Small intestine (tissue), 7 donors: ENCODE measurements around the gene DPEP2NB. TPM values are rescaled to one million over a fixed set of nuclear protein-coding genes. Genes with fewer than 3 reads are reported as not detected.
"Not testable (repeated sequence)": the region's sequence is repeated elsewhere in the genome, so short reads cannot be mapped to it uniquely, and the experiment has no call there.

ENCODE experiments used
- DNase-seq, 2 donors: peaks; one replicate each; pipeline versions ENCODE4 v3.0.0 to v3.0.0-alpha.2; 2013
- FAIRE-seq: peaks from 2 replicates; lab custom pipeline; 2012; peaks lifted over from hg19 to GRCh38; lab: Jason Lieb, UNC
- H3K27ac ChIP-seq, 3 donors: one replicate each; pipeline ENCODE4 v1.5.1; 2013; ENCODE audit warnings: low read length in 2 of 3, mild to moderate bottlenecking in 2 of 3, control low read depth in 1 of 3, inconsistent platforms in 1 of 3, low read depth in 1 of 3, moderate library complexity in 1 of 3
- H3K27me3 ChIP-seq, 3 donors: one replicate each; pipeline ENCODE4 v1.6.1; 2013; ENCODE audit warnings: low read length in 3 of 3, inconsistent platforms in 1 of 3; ENCODE audit not compliant: control insufficient read depth in 3 of 3, insufficient read depth in 3 of 3
- H3K36me3 ChIP-seq, 3 donors: one replicate each; pipeline ENCODE4 v1.6.1; 2013; ENCODE audit warnings: low read length in 3 of 3, inconsistent platforms in 1 of 3, low read depth in 1 of 3, mild to moderate bottlenecking in 1 of 3, moderate library complexity in 1 of 3; ENCODE audit not compliant: control insufficient read depth in 3 of 3, insufficient read depth in 2 of 3
- H3K4me1 ChIP-seq, 3 donors: one replicate each; pipeline ENCODE4 v1.6.1; 2013; ENCODE audit warnings: low read length in 2 of 3, inconsistent platforms in 1 of 3, low read depth in 1 of 3, mild to moderate bottlenecking in 1 of 3, moderate library complexity in 1 of 3; ENCODE audit not compliant: control insufficient read depth in 3 of 3, insufficient read depth in 2 of 3
- H3K4me3 ChIP-seq, 3 donors: one replicate each; pipeline ENCODE4 v1.5.1; 2013; ENCODE audit warnings: low read length in 3 of 3, control low read depth in 1 of 3, inconsistent platforms in 1 of 3, low read depth in 1 of 3, mild to moderate bottlenecking in 1 of 3, moderate library complexity in 1 of 3
- H3K9me3 ChIP-seq, 2 donors: one replicate each; pipeline ENCODE4 v1.6.1; 2013; ENCODE audit warnings: low read depth in 1 of 2, low read length in 1 of 2; ENCODE audit not compliant: control insufficient read depth in 2 of 2, insufficient read depth in 1 of 2
- WGBS, 3 donors: extraction: QIAGEN DNeasy Blood & Tissue Kit; methylation state at CpG; one replicate each; pipeline ENCODE4 v1.1.7; 2013; 5-methylcytosine and 5-hydroxymethylcytosine counted together
- polyA plus RNA-seq, 4 donors: library from polyadenylated mRNA; stranded (reverse) in 3 of 4; unstranded in 1 of 4; fragments of 200-250 nt in 3 of 4; fragments of 120-200 nt in 1 of 4; gene quantifications; one replicate each; pipeline versions ENCODE4 v1.2.1 to v1.2.3, GENCODE V29; 2013
- donor health status: healthy with polysubstance abuse.
- donor health status: control.
- donor health status: control.
- donor health status: Bipolar disorder and iron deficiency.
- donor health status: healthy.

DPEP2NB gene
- polyA plus RNA-seq, 4 donors = not detected

- Histone ChIP-seq H3K36me3 (no peaks in the 10 kb centered on the region), H3K9me3 (no peaks in the 10 kb centered on the region), H3K4me1 (no peaks in the 10 kb centered on the region), H3K4me3 (no peak overlapping the region), H3K27ac (peak overlapping the region in 2 of 3 donors; percentile 1 to 84), H3K27me3 (no peaks in the 10 kb centered on the region)
- FAIRE-seq (no peak), DNase-seq (peak in 1 of 2 donors; percentile 14)
- 35 to 46% (median 36%) methylated on average over 6 of the region's 6 CpGs for WGBS, 3 donors
These were observed 9.9 kb downstream of the DPEP2NB start for GRCh38 chr16:68005786-68006286.

GRCh38 chr16:68005211-68005610 is 10.5 kb downstream of the DPEP2NB start:
- FAIRE-seq = no peak
- DNase-seq = no peak
- Histone ChIP-seq H3K4me1 (no peaks in the 10 kb centered on the region), H3K36me3 (no peaks in the 10 kb centered on the region), H3K27ac (peak overlapping the region in 2 of 3 donors; percentile 1 to 84), H3K4me3 (no peak overlapping the region), H3K27me3 (peaks cover 0 to 1% (median 0%) of the 10 kb centered on the region in 3 donors), H3K9me3 (no peaks in the 10 kb centered on the region)
- WGBS, 3 donors = 86 to 90% (median 89%) methylated on average over 9 of the region's 9 CpGs

GRCh38 chr16:68003031-68003430 is 12.7 kb downstream of the DPEP2NB start:
- peaks cover 0 to 2% (median 0%) of the 10 kb centered on the region in 3 donors for H3K27me3 ChIP-seq
- no peak for FAIRE-seq
- no peaks in the 10 kb centered on the region for H3K9me3 ChIP-seq
- H3K27ac ChIP-seq = no peak overlapping the region
- H3K4me3 ChIP-seq = no peak overlapping the region
- no peaks in the 10 kb centered on the region for H3K4me1 ChIP-seq
- DNase-seq = no peak
- 80 to 89% (median 82%) methylated on average over 4 of the region's 4 CpGs for WGBS, 3 donors
- H3K36me3 ChIP-seq = no peaks in the 10 kb centered on the region

GRCh38 chr16:68000450-68000849 is 15.3 kb downstream of the DPEP2NB start:
- Histone ChIP-seq H3K27ac (peak overlapping the region in 2 of 3 donors; percentile 38 to 80), H3K9me3 (no peaks in the 10 kb centered on the region), H3K36me3 (no peaks in the 10 kb centered on the region), H3K27me3 (peaks cover 0 to 2% (median 0%) of the 10 kb centered on the region in 3 donors), H3K4me3 (no peak overlapping the region), H3K4me1 (no peaks in the 10 kb centered on the region)
- 30 to 57% (median 49%) methylated on average over 3 of the region's 3 CpGs for WGBS, 3 donors
- DNase-seq (no peak), FAIRE-seq (no peak)

GRCh38 chr16:67999985-68000384 is 15.7 kb downstream of the DPEP2NB start:
- FAIRE-seq = no peak
- no peaks in the 10 kb centered on the region for H3K4me1 ChIP-seq
- no peaks in the 10 kb centered on the region for H3K9me3 ChIP-seq
- peak overlapping the region; percentile 4 to 80 (median 38) for H3K27ac ChIP-seq
- H3K36me3 ChIP-seq = no peaks in the 10 kb centered on the region
- no peak overlapping the region for H3K4me3 ChIP-seq
- no peak for DNase-seq
- H3K27me3 ChIP-seq = peaks cover 0 to 2% (median 0%) of the 10 kb centered on the region in 3 donors
- WGBS, 3 donors = 53 to 79% (median 78%) methylated on average over 2 of the region's 2 CpGs

- DNase-seq = peak in 1 of 2 donors; percentile 19
- not testable (repeated sequence) for H3K9me3 ChIP-seq, H3K27me3 ChIP-seq, H3K4me1 ChIP-seq, FAIRE-seq, H3K36me3 ChIP-seq
- peak within 1 kb of the TSS in 1 of 3 donors; percentile 14 for H3K4me3 ChIP-seq
- peak within 1 kb of the TSS; percentile 4 to 80 (median 38) for H3K27ac ChIP-seq
- WGBS, 3 donors = 54 to 71% (median 64%) methylated on average over 18 of the region's 18 CpGs
These were observed 16.7 kb downstream of the DPEP2NB start, which contains the start of gene DPEP2 for GRCh38 chr16:67998779-67999688. TSS of gene DPEP2 (minus strand) at chr16:67999484. CDS start at chr16:67993212, 6,272 bp downstream.

GRCh38 chr16:67998231-67998778 is 17.4 kb downstream of the DPEP2NB start:
- not testable (repeated sequence) for FAIRE-seq, DNase-seq, H3K27me3 ChIP-seq, H3K4me1 ChIP-seq, H3K9me3 ChIP-seq, H3K36me3 ChIP-seq, H3K4me3 ChIP-seq
- H3K27ac ChIP-seq = peak overlapping the region in 1 of 3 donors; percentile 20
- WGBS, 3 donors = 92 to 96% (median 92%) methylated on average over 30 to 36 of the region's 36 CpGs

GRCh38 chr16:67996666-67997065 is 19.0 kb downstream of the DPEP2NB start:
- H3K9me3 ChIP-seq = no peaks in the 10 kb centered on the region
- peaks cover 0 to 2% (median 0%) of the 10 kb centered on the region in 3 donors for H3K27me3 ChIP-seq
- no peak overlapping the region for H3K27ac ChIP-seq
- peaks cover 2 to 13% (median 4%) of the 10 kb centered on the region in 3 donors for H3K4me1 ChIP-seq
- no peak overlapping the region for H3K4me3 ChIP-seq
- DNase-seq (no peak), FAIRE-seq (no peak)
- 81 to 84% (median 81%) methylated on average over 5 of the region's 5 CpGs for WGBS, 3 donors
- H3K36me3 ChIP-seq = no peaks in the 10 kb centered on the region
